Karpas-422 (cell line): ENCODE results near the gene RAB27B. TPM values are rescaled to one million over a fixed set of nuclear protein-coding genes. Genes with fewer than 3 reads are reported as not detected.

Source experiments
- DNase-seq: peaks from one replicate; pipeline ENCODE4 v3.0.0-alpha.2; 2015
- H2AFZ ChIP-seq: fragments of 200-600 bp; sonication (generic); 2 replicates; pipeline ENCODE4 v1.6.1; 2014; ENCODE audit warnings: antibody characterized with exemption, low read length, mixed read lengths
- H3K27ac ChIP-seq: fragments of 200-600 bp; sonication (generic); 2 replicates; pipeline ENCODE4 v1.5.1; 2014; ENCODE audit warnings: mild to moderate bottlenecking, low read length, moderate library complexity
- H3K27me3 ChIP-seq: fragments of 200-600 bp; sonication (generic); 2 replicates; pipeline ENCODE4 v1.6.1; 2014; ENCODE audit warnings: low read length, mixed read lengths
- H3K36me3 ChIP-seq: fragments of 200-600 bp; sonication (generic); 2 replicates; pipeline ENCODE4 v1.6.1; 2014; ENCODE audit warnings: low read length, mixed read lengths; ENCODE audit not compliant: insufficient read depth
- H3K4me1 ChIP-seq: fragments of 200-600 bp; sonication (generic); 2 replicates; pipeline ENCODE4 v1.6.1; 2014; ENCODE audit warnings: mild to moderate bottlenecking, low read length, mixed read lengths
- H3K4me2 ChIP-seq: fragments of 200-600 bp; sonication (generic); 2 replicates; pipeline ENCODE4 v1.6.1; 2014; ENCODE audit warnings: low read length, low read depth, mild to moderate bottlenecking; ENCODE audit not compliant: poor library complexity, severe bottlenecking
- H3K4me3 ChIP-seq: fragments of 200-600 bp; sonication (generic); 2 replicates; pipeline ENCODE4 v1.5.1; 2014; ENCODE audit warnings: mild to moderate bottlenecking, antibody characterized with exemption, low read length, mixed read lengths
- H3K79me2 ChIP-seq: fragments of 200-600 bp; sonication (generic); 2 replicates; pipeline ENCODE4 v1.6.1; 2014; ENCODE audit warnings: mild to moderate bottlenecking, low read length, mixed read lengths
- H3K9ac ChIP-seq: fragments of 200-600 bp; sonication (generic); 2 replicates; pipeline ENCODE4 v1.6.0; 2014; ENCODE audit warnings: low read length
- H3K9me2 ChIP-seq: fragments of 200-600 bp; sonication (generic), shearing (Covaris generic); replicated peaks from 2 replicates; pipeline ENCODE4 v1.6.0; 2014; ENCODE audit warnings: mild to moderate bottlenecking, low read length, moderate library complexity; ENCODE audit not compliant: insufficient read depth
- H3K9me3 ChIP-seq: fragments of 300-700, 200-600 bp; sonication (generic); 2 replicates; pipeline ENCODE4 v1.6.1; 2014; ENCODE audit warnings: low read length, mixed read lengths
- H4K20me1 ChIP-seq: fragments of 200-600 bp; sonication (generic); 2 replicates; pipeline ENCODE4 v1.6.1; 2014; ENCODE audit warnings: mild to moderate bottlenecking, antibody characterized with exemption, low read length, low read depth; ENCODE audit not compliant: insufficient read depth
- total RNA-seq: library from RNA; depleted of rRNA; stranded (reverse); fragments of >200 nt; shearing (Covaris generic); gene quantifications from 2 replicates; pipeline ENCODE4 v1.2.3, GENCODE V29; 2014; ENCODE audit warnings: low replicate concordance

RAB27B gene
- total RNA-seq, 1 experiment from 2014 or later, result 0.11 TPM

GRCh38 chr18:54910161-54910919 is 82.1 kb downstream of the RAB27B start:
- Histone ChIP-seq H3K9ac (no peak overlapping the region), H3K36me3 (no peaks in the 10 kb centered on the region), H3K9me3 (no peaks in the 10 kb centered on the region), H3K9me2 (no peaks in the 10 kb centered on the region), H4K20me1 (no peaks in the 10 kb centered on the region), H3K4me1 (no peaks in the 10 kb centered on the region), H3K79me2 (no peaks in the 10 kb centered on the region), H2AFZ (no peak overlapping the region), H3K27ac (no peak overlapping the region), H3K4me3 (no peak overlapping the region), H3K4me2 (no peak overlapping the region), H3K27me3 (no peaks in the 10 kb centered on the region)
- DNase-seq, result no peak

- no peak overlapping the region for H2AFZ ChIP-seq
- no peaks in the 10 kb centered on the region for H4K20me1 ChIP-seq
- no peak overlapping the region for H3K9ac ChIP-seq
- no peak overlapping the region for H3K27ac ChIP-seq
- no peak for DNase-seq
- H3K4me1 ChIP-seq, result no peaks in the 10 kb centered on the region
- no peaks in the 10 kb centered on the region for H3K9me3 ChIP-seq
- H3K27me3 ChIP-seq, result no peaks in the 10 kb centered on the region
- H3K36me3 ChIP-seq, result no peaks in the 10 kb centered on the region
- H3K4me2 ChIP-seq, result no peak overlapping the region
- no peaks in the 10 kb centered on the region for H3K9me2 ChIP-seq
- no peaks in the 10 kb centered on the region for H3K79me2 ChIP-seq
- H3K4me3 ChIP-seq, result no peak overlapping the region
Measured at GRCh38 chr18:54911551-54911950, 83.3 kb downstream of the RAB27B start.

- no peak overlapping the region for H3K4me2 ChIP-seq
- no peak overlapping the region for H3K27ac ChIP-seq
- no peak overlapping the region for H3K9ac ChIP-seq
- no peak overlapping the region for H3K4me3 ChIP-seq
- no peaks in the 10 kb centered on the region for H3K79me2 ChIP-seq
- H3K36me3 ChIP-seq, result no peaks in the 10 kb centered on the region
- no peaks in the 10 kb centered on the region for H3K9me3 ChIP-seq
- no peaks in the 10 kb centered on the region for H3K27me3 ChIP-seq
- no peaks in the 10 kb centered on the region for H4K20me1 ChIP-seq
- H3K9me2 ChIP-seq, result no peaks in the 10 kb centered on the region
- H2AFZ ChIP-seq, result no peak overlapping the region
- H3K4me1 ChIP-seq, result no peaks in the 10 kb centered on the region
- DNase-seq, result no peak
Measured at GRCh38 chr18:54914816-54915215, 86.5 kb downstream of the RAB27B start.

GRCh38 chr18:54916507-54916906 is 88.2 kb downstream of the RAB27B start:
- H3K9me2 ChIP-seq, result no peaks in the 10 kb centered on the region
- no peak overlapping the region for H3K27ac ChIP-seq
- H3K4me1 ChIP-seq, result no peaks in the 10 kb centered on the region
- H4K20me1 ChIP-seq, result no peaks in the 10 kb centered on the region
- no peak overlapping the region for H3K4me2 ChIP-seq
- no peaks in the 10 kb centered on the region for H3K36me3 ChIP-seq
- no peaks in the 10 kb centered on the region for H3K79me2 ChIP-seq
- H3K27me3 ChIP-seq, result no peaks in the 10 kb centered on the region
- H3K9ac ChIP-seq, result no peak overlapping the region
- H3K4me3 ChIP-seq, result no peak overlapping the region
- no peaks in the 10 kb centered on the region for H3K9me3 ChIP-seq
- no peak for DNase-seq
- H2AFZ ChIP-seq, result no peak overlapping the region

- Histone ChIP-seq H3K36me3 (no peaks in the 10 kb centered on the region), H3K9me2 (no peaks in the 10 kb centered on the region), H3K79me2 (no peaks in the 10 kb centered on the region), H3K4me1 (no peaks in the 10 kb centered on the region), H2AFZ (no peak overlapping the region), H3K27me3 (no peaks in the 10 kb centered on the region), H3K4me2 (no peak overlapping the region), H3K9me3 (no peaks in the 10 kb centered on the region), H3K27ac (no peak overlapping the region), H3K4me3 (no peak overlapping the region), H4K20me1 (no peaks in the 10 kb centered on the region), H3K9ac (no peak overlapping the region)
- no peak for DNase-seq
Measured at GRCh38 chr18:54918060-54918459, 89.8 kb downstream of the RAB27B start.

GRCh38 chr18:54919412-54919811 is 91.1 kb downstream of the RAB27B start:
- DNase-seq, result no peak
- Histone ChIP-seq H3K4me2 (no peak overlapping the region), H3K27me3 (no peaks in the 10 kb centered on the region), H2AFZ (no peak overlapping the region), H3K27ac (no peak overlapping the region), H4K20me1 (no peaks in the 10 kb centered on the region), H3K79me2 (no peaks in the 10 kb centered on the region), H3K9me3 (no peaks in the 10 kb centered on the region), H3K4me1 (no peaks in the 10 kb centered on the region), H3K9ac (no peak overlapping the region), H3K4me3 (no peak overlapping the region), H3K36me3 (no peaks in the 10 kb centered on the region), H3K9me2 (no peaks in the 10 kb centered on the region)

- Histone ChIP-seq H3K9me3 (no peaks in the 10 kb centered on the region), H3K27ac (no peak overlapping the region), H3K4me3 (no peak overlapping the region), H3K9ac (no peak overlapping the region), H3K36me3 (no peaks in the 10 kb centered on the region), H3K79me2 (no peaks in the 10 kb centered on the region), H4K20me1 (no peaks in the 10 kb centered on the region), H3K9me2 (no peaks in the 10 kb centered on the region), H2AFZ (no peak overlapping the region), H3K4me2 (no peak overlapping the region), H3K27me3 (no peaks in the 10 kb centered on the region), H3K4me1 (no peaks in the 10 kb centered on the region)
- no peak for DNase-seq
Measured at GRCh38 chr18:54923339-54923956, 95.2 kb downstream of the RAB27B start.

- H3K4me3 ChIP-seq, result no peak overlapping the region
- no peaks in the 10 kb centered on the region for H3K9me3 ChIP-seq
- H3K27ac ChIP-seq, result no peak overlapping the region
- no peak for DNase-seq
- H2AFZ ChIP-seq, result no peak overlapping the region
- no peaks in the 10 kb centered on the region for H3K79me2 ChIP-seq
- no peaks in the 10 kb centered on the region for H3K9me2 ChIP-seq
- no peaks in the 10 kb centered on the region for H4K20me1 ChIP-seq
- H3K4me2 ChIP-seq, result no peak overlapping the region
- H3K4me1 ChIP-seq, result no peaks in the 10 kb centered on the region
- H3K9ac ChIP-seq, result no peak overlapping the region
- no peaks in the 10 kb centered on the region for H3K27me3 ChIP-seq
- no peaks in the 10 kb centered on the region for H3K36me3 ChIP-seq
Measured at GRCh38 chr18:54924948-54925347, 96.7 kb downstream of the RAB27B start.
